T follicular helper cell (primary cell): ENCODE measurements around the gene SLC39A5.
"Not testable (repeated sequence)": the region's sequence is repeated elsewhere in the genome, so short reads cannot be mapped to it uniquely, and the experiment has no call there.

Experiments
- DNase-seq: peaks from one replicate; pipeline ENCODE4 v3.0.0-alpha.2; 2020; ENCODE audit warnings: low read depth

SLC39A5 gene

GRCh38 chr12:56278905-56279304 is 49.1 kb downstream of the SLC39A5 start:
- DNase-seq = no peak

GRCh38 chr12:56280849-56281248 is 51.0 kb downstream of the SLC39A5 start:
- no peak for DNase-seq

GRCh38 chr12:56282030-56282429 is 52.2 kb downstream of the SLC39A5 start:
- DNase-seq = no peak

DNA sequence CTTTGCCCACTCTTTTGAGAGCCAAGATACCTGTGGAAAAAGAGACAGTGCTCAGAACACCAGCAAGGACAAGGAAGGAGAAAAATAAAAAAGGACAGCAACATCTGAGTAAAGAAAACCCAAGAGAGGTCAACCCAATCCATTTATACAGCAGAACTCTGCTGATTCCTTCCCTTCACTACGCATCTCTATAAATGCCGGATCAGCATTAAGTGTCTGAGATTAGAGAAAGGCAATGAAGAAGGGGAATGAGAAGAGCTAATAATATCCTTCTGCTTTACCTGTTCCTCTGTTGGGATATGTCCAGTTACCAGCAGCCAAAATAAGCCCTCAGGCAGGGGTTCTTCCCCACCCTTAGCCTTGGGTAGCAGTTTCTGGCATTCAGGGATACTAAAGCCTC is 52.7 kb downstream of the SLC39A5 start:
- DNase-seq = no peak

GRCh38 chr12:56284263-56284662 is 54.4 kb downstream of the SLC39A5 start:
- DNase-seq = not testable (repeated sequence)

GRCh38 chr12:56286044-56286830 is 56.4 kb downstream of the SLC39A5 start:
- no peak for DNase-seq
